GM21447 (cell line): ENCODE measurements around the gene CCDC178.

ENCODE experiments used
- ATAC-seq: cut with Tn5 transposase; IDR thresholded peaks from one replicate; pipeline ENCODE4 v1.9.1; 2021; ENCODE audit not compliant: unreplicated experiment

CCDC178 gene

DNA sequence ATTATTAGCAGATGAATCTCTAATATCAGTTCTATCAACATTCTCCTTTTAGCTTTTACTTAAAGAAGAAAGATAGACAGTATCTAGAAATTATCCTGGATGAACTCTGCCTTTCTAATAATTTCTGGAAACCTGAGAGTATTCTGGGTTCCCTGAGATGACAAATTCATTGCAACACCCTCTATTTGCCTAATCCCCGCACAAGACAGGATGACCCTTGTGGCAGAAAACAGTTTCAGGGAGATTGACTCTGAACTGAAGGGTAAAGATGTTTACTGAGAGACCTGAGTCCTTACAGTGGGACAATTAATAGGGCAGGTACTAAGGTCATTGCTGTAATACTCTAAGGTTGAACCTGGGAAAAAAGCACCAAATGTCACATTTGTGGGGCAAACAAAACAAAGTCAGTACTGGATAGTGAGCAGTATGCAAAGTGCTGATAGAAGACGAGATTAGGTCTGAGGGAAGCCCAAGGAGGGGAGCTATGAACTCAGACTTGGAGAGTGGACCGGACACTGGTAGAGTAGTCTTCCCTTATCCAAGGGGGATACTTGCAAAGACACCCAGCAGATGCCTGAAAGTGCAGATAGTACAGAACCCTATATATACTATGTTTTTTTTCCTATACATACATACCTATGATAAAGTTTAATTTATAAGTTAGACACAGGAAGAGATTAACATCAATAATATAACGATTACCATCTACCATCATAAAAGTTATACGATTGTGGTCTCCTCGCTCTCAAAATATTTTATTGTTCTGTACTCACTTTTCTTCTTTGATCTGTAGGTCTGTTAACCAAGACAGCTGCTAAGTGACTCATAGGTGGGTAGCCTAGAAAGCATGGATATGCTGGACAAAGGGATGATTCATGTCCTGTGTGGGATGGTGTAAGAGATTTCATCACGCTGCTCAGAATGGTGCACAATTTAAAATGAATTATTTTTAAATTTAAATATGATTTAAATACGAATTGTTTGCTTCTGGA is 519.4 kb downstream of the CCDC178 start:
- ATAC-seq, result no peak

GRCh38 chr18:32919799-32920198 is 520.7 kb downstream of the CCDC178 start:
- ATAC-seq, result peak; percentile 89

DNA sequence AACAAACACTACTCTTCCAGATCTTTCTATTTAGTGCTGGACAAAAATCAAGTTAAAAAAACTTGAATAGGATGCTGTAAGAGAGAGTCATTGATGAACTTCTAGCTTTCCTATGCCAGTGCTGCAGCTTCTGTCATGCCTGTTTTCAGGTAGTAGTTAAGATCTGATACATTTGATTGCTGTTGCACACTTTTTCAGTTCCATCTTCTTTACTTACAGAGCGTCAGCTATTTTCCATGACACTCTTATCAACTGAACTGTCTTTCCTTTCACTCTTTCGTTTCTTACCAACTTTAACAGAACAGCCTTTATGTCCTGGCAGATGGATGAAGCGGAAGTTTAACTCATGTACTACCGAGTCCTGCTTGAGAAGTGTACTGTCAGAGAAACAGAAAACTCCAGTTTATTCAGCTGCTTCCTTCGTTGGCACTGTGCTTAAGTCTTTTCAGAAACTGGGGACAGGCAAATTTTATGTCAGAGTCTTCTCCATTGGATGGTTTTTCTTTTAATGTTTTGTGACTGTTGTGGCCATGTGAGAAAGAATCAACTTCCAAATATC is 521.8 kb downstream of the CCDC178 start:
- ATAC-seq, result peak; percentile 44

DNA sequence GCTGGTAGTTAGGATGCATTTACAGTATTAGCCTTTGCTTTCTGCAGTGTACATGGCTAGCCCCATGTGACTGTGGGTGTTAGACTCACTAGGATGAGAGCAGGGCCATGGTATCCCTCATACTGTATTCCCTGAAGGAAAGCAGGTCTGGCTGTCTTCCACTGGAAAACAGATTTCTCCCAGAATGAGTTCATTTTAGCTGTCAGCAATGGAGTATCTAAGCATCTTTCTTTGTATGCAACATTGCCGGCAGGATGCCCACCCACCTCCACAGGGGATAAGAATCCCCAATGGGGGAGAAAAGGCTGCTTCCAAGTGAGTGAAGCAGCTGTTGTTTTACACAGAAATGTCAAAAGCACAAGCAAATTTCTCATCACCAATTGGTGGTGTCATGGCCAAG is 525.0 kb downstream of the CCDC178 start:
- no peak for ATAC-seq

- ATAC-seq, result no peak
These were observed 528.7 kb downstream of the CCDC178 start for GRCh38 chr18:32911660-32912284.

DNA sequence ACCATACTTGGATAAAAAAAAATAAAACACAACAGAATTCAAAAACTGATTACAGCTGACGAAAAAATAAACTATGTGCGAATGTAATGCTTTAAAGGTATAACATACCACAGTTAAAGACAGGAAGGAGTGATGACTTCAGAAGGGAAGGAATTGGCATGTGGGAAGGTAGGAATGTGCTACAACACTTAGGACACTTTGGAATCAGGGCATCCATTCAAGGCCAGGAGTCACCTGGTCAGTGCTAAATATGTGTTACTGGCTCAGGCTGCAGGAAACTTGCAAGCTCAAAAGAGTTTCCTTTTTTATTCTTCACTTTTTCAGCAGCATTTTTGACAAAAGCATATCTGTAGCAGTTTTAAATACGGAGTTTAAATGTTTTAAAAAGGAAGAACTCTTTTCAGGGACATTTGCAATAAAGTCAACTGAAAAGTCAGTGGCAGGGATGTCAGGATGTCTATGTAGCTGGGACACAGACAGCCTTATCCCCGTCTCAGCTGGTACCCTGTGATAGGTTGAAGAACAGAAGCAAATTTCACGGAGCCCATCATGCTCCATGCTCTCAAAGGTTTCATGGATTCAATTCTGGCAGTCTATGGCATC is 529.7 kb downstream of the CCDC178 start:
- ATAC-seq, result no peak

- ATAC-seq, result no peak
These were observed 530.5 kb downstream of the CCDC178 start for GRCh38 chr18:32909798-32910561.

- no peak for ATAC-seq
These were observed 532.1 kb downstream of the CCDC178 start for GRCh38 chr18:32908424-32908805.

DNA sequence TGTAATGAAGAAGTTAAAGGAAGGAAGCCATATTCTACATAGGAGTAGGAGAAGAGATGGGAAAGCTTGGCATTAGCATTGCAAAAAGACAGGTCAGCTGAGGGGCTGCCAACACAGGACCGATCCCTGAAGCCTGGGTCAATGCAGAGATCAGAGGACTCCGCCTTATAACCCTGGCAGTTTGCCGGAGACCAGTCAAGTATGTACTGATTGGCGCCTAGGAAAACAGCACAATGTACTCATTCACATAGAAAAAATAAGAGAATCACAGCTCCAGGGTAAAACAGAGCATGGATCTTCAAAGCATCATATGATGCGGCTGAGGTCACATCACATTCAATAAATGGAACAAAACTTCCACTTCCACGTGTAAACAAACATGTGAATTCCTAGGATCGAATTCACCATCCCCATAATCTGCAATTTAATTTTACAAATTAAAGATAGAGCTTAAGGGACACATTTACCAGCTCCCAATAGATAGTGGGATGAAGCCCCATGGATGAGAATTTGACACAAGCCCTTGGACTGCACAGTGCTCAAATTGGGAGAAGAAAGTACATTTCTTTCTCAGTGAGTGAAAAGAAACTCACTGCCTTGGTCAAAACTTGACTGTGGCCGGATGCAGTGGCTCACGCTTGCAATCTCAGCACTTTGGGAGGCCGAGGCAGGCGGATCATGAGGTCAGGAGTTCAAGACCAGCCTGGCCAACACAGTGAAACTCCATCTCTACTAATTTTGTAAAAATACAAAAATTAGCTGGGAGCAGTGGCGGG is 532.7 kb downstream of the CCDC178 start:
- ATAC-seq, result no peak

DNA sequence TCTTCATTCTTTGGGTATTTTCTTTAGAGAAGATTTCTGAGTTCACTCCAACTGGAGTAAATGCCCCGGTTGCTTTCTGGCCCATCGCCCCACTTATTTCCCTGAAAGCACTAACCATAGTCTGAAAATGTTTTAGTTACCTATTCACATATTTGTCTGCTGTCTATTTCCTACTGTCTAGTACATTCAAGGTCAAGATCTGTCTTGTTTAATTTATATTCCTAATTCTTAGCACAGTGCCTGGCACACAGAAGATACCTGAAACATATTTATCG is 533.3 kb downstream of the CCDC178 start:
- no peak for ATAC-seq

DNA sequence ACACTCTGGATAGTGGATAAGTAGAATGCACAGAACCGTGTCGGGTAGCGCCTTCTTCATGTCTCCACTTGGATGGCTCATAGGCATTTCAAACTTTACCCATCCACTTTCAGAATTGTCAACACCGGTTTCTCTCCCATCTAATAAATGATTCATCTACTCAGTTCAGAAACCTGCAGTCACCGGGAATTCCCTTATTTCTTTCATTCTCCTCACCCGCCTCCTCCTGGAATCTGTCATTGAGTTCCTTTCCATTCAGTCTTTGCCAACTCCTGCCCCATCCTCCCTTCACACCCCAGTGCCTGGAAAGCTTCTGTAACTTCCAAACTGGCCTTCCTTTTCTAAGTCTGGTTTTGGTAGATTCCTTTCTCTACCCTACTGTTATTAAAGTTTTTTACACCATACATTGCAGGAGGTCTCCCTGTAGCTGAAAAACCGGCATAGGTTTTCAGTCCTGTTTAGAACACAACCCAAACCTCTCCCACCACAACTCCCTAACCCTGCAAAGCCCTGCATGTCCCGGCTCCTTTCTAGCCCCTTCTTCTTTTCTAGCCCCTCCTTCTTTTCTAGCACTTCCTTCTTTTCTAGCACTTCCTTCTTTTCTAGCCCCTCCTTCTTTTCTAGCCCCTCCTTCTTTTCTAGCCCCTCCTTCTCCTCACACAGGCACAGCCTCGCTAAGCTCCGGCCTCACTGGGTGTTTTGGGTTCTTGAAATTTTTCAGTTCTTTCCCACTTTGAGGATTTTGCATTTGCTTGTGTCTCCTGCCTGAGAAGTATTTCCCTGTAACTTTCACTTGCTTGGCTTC is 533.8 kb downstream of the CCDC178 start:
- no peak for ATAC-seq

GRCh38 chr18:32905651-32906050 is 534.9 kb downstream of the CCDC178 start:
- no peak for ATAC-seq

- no peak for ATAC-seq
These were observed 537.8 kb downstream of the CCDC178 start for GRCh38 chr18:32902568-32903330.

DNA sequence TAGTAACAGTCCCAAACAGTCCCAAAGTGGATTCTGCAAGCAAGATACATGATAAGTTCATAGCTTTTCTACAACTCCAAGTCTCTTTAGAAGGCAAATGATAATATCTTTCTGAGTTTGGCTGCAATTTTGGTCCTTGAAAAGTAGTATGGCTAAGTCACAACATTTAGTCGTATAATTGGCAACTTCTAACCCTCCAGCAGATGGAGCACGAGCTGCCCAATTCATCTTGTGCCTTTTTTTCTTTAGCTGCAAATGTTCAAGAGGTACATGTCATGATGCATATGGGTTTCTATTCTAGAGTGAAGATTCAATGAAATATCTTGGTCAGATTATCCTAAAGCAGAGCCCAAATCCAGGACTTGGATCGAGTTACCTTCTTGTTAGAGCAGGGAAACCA is 540.7 kb downstream of the CCDC178 start:
- no peak for ATAC-seq

GRCh38 chr18:32896776-32897547 is 543.6 kb downstream of the CCDC178 start:
- ATAC-seq, result no peak

GRCh38 chr18:32893915-32894314 is 546.6 kb downstream of the CCDC178 start:
- no peak for ATAC-seq

DNA sequence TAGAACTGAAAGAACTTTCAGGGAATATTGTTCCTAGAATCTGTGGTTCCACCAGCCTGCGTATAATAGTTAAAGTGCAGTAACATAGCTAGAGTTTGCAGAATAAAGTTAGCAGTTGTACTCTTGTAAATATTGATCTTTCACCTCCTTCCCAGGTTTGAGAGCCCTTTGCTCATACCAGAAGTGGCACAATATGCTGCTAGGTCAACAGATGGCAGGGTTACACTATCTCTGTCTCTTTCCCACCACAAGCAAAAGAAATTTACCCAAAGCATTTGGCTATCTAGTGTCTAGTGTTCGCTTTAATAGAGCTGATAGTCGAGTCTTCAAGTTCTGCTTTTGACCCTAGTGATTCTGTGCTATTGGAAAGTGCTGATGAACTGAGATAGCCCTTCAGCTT is 548.7 kb downstream of the CCDC178 start:
- no peak for ATAC-seq

DNA sequence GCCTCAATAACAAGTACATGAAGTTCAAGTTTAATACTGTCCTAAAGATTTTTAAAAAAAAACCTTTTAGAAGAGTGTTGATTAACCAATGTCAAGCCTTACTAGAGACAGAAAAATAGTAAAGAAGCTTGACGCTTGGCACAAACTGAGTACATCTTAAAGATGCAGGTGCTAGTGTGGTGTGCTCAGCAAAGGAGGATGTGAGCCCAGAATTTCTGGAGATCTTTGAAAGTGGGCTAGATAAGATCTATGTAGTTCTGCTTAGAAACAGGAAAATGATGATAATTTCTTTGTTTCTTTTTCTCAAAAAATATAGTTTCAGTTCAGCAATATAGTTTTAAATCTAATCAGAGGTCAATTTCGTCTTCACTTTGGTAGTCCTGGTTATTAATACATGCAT is 549.4 kb downstream of the CCDC178 start:
- ATAC-seq, result no peak
